ENCODE measurements around the gene PLXNA1. TPM values are rescaled to one million over a fixed set of nuclear protein-coding genes. Genes with fewer than 3 reads are reported as not detected.
A peak's percentile ranks its signal among the peaks of the same experiment; 100 is the strongest.

Gene PLXNA1
- total RNA-seq, 2 donors from 2014 or later: 2.1 to 7.6 TPM

DNA sequence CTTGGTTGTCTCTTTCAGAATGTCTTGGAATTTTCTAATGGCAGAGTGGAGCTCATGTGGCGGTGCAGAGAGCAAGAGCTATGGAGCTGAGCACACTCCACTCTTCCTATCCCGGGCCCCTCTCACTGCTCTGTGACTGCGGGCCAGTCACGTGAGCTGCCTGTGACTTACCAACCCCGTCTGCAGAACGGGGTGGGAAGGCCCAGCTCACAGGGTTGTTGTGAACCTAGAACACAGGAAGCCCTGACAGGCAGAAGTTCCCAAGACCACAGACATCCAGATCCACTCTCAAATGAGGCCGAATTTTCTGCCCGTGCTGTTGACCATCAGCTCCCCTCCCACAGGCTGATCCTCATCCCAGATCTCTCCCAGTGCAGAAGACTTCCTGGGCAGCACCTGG lies 35.5 kb upstream of the PLXNA1 start:
- Mint-ChIP-seq H3K27ac (peak overlapping the region in 1 of 2 donors; percentile 46), H3K9me3 (no peaks in the 10 kb centered on the region), H3K36me3 (no peaks in the 10 kb centered on the region)
- DNase-seq (ENCODE audit: low spot score in 2 of 2) (no peak), ATAC-seq (no peak)

DNA sequence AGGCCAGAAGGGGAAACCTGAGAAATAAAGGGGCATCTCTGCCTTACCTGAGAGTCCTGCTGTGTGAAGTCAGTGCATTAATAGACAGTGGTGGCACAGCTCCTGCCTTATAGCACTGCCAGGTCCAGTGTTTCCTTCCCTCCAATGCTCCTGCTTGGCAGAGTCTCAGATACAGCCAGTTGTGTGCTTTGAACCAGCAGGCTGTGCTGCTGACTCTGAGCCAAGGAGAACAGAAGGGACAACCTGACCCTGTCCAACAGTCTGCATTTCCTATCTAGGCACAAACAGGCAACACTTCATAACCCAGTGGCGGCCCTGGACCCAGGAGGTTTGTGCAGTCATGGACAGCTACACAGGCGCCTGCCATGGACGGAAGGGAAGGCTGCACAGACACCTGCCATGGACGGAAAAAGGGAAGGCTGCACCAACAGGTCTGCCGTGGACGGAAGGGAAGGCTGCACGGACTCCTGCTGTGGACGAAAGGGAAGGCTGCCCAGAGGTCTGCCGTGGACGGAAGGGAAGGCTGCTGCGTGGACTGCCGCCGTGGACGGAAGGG lies 33.9 kb upstream of the PLXNA1 start:
- Mint-ChIP-seq H3K9me3 (no peaks in the 10 kb centered on the region), H3K27ac (no peak overlapping the region), H3K36me3 (no peaks in the 10 kb centered on the region)
- ATAC-seq (no peak), DNase-seq (ENCODE audit: low spot score in 2 of 2) (no peak)

GRCh38 chr3:126951561-126951960 lies 31.4 kb upstream of the PLXNA1 start:
- ATAC-seq (no peak), DNase-seq (ENCODE audit: low spot score in 2 of 2) (no peak)
- no peak overlapping the region for H3K27ac Mint-ChIP-seq
- H3K9me3 Mint-ChIP-seq: no peaks in the 10 kb centered on the region
- no peaks in the 10 kb centered on the region for H3K36me3 Mint-ChIP-seq

GRCh38 chr3:126952261-126952982 lies 30.5 kb upstream of the PLXNA1 start:
- no peak for DNase-seq (ENCODE audit: low spot score in 2 of 2)
- no peak for ATAC-seq
- Mint-ChIP-seq H3K36me3 (no peaks in the 10 kb centered on the region), H3K9me3 (no peaks in the 10 kb centered on the region), H3K27ac (no peak overlapping the region)

- ATAC-seq: no peak
- no peaks in the 10 kb centered on the region for H3K9me3 Mint-ChIP-seq
- DNase-seq (ENCODE audit: low spot score in 2 of 2): no peak
- peak overlapping the region in 1 of 2 donors; percentile 55 for H3K27ac Mint-ChIP-seq
- H3K36me3 Mint-ChIP-seq: no peaks in the 10 kb centered on the region
Measured at GRCh38 chr3:126952983-126953660, 29.8 kb upstream of the PLXNA1 start.

GRCh38 chr3:126954141-126954842 lies 28.6 kb upstream of the PLXNA1 start:
- no peaks in the 10 kb centered on the region for H3K36me3 Mint-ChIP-seq
- ATAC-seq (peak; percentile 58 to 98), DNase-seq (ENCODE audit: low spot score in 2 of 2) (no peak)
- no peak overlapping the region for H3K27ac Mint-ChIP-seq
- H3K9me3 Mint-ChIP-seq: no peaks in the 10 kb centered on the region

DNA sequence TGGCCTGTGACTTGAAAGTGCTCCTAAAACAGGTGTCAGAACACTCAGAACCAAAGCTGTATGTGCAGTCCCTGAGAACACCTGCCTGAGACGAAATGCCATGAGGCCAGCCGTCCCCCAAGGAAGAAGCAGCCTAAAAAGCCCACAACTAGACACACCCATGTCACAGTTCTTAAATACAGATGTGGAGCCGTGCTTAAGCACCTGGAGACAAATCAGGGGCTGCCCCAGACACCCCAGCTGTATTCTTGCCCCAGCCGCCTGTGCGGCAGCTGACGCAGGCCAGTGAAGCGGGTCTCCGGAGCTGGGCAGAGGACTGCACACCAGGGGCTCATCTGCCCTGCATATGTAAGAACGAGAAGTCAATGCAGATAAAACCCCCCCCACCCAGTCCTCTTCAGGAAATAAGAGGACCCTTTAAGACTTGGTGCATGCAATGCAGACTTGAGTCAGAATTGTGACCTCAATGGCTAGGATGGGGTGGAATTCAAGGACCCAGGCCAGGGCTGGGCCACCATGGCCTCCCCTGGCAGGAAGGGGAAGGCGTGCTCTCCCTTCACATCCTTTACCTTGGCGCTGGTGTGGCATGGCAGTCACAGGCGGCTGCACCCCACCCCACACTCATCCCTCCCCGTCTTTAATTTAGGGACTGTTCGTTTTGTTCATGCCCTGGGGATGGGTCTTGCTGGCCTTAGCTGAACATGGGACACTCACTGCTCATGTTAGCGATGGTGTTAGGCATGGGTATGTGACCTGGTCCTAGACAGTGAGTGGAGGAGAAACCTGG lies 27.7 kb upstream of the PLXNA1 start:
- H3K36me3 Mint-ChIP-seq: no peaks in the 10 kb centered on the region
- H3K9me3 Mint-ChIP-seq: no peaks in the 10 kb centered on the region
- no peak overlapping the region for H3K27ac Mint-ChIP-seq
- DNase-seq (ENCODE audit: low spot score in 2 of 2) (no peak), ATAC-seq (no peak)

GRCh38 chr3:126956361-126956760 lies 26.6 kb upstream of the PLXNA1 start:
- no peaks in the 10 kb centered on the region for H3K9me3 Mint-ChIP-seq
- ATAC-seq: no peak
- DNase-seq (ENCODE audit: low spot score in 2 of 2): no peak
- H3K36me3 Mint-ChIP-seq: no peaks in the 10 kb centered on the region
- H3K27ac Mint-ChIP-seq: no peak overlapping the region

- DNase-seq (ENCODE audit: low spot score in 2 of 2) (no peak), ATAC-seq (no peak)
- Mint-ChIP-seq H3K9me3 (no peaks in the 10 kb centered on the region), H3K27ac (no peak overlapping the region), H3K36me3 (no peaks in the 10 kb centered on the region)
Measured at GRCh38 chr3:126956866-126957650, 25.9 kb upstream of the PLXNA1 start.

- ATAC-seq (no peak), DNase-seq (ENCODE audit: low spot score in 2 of 2) (no peak)
- H3K36me3 Mint-ChIP-seq: no peaks in the 10 kb centered on the region
- no peaks in the 10 kb centered on the region for H3K9me3 Mint-ChIP-seq
- no peak overlapping the region for H3K27ac Mint-ChIP-seq
Measured at GRCh38 chr3:126957776-126958637, 24.9 kb upstream of the PLXNA1 start.

DNA sequence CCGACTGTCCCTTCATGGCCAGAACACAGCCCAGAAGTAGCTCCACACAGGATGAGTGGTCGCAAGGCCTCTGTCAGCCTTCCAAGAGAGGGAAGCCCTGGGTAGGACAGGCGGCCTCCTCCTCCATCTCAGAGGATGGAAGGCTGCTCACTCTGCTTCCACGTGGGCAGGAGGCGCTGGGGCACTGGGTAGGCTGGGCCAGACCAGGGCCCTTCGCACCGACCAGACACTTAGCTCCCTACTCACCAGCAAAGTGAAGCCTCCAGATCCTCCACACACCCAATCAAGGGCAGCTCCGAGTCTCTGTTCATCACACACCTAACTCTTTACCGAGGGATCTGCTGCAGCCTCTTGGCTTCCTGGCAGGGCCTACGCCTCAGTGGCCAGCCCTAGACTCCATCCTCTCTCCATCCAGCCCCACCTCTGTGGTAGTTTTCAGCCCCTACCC lies 24.3 kb upstream of the PLXNA1 start:
- no peak for ATAC-seq
- Mint-ChIP-seq H3K9me3 (no peaks in the 10 kb centered on the region), H3K27ac (peak overlapping the region in 1 of 2 donors; percentile 80), H3K36me3 (no peaks in the 10 kb centered on the region)
- no peak for DNase-seq (ENCODE audit: low spot score in 2 of 2)

DNA sequence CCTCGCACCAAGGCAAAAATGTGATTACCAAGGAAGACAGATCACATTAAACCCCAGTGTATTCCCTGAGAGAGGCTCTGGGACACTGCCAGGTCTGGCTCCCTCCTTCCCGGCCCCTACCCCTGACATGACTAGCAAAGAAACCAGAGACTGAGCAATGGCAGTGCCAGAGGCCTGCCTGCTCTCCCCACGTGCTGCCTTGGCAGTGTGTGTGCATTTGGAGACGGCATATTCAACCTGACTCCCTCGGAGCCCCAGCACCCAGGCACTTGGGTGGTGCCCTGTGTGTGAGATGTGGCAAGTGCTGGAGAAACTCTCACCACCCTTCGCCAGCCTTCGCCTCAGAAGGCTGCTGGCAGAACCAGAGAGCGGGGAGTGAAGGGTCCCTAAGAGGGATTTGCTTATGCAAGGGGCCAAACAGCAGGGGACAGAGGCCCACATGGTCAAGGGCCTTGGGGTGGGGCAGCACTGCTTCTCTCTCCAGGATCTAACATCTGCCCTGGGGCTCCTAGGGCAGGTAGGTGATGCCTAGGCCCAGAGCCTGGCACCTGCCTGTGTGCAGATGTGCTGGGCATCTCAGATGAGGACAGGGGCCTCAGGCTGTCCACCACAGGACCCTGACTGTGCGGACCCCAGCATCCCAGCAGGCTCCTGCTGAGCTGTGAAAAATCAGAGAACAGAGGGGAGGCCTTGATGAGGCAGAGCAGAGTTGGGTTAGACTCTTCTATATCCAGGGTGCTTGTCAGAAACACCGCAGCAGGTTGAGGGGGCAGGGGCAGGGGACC lies 23.6 kb upstream of the PLXNA1 start:
- no peaks in the 10 kb centered on the region for H3K36me3 Mint-ChIP-seq
- ATAC-seq (no peak), DNase-seq (ENCODE audit: low spot score in 2 of 2) (no peak)
- H3K27ac Mint-ChIP-seq: peak overlapping the region in 1 of 2 donors; percentile 80
- no peaks in the 10 kb centered on the region for H3K9me3 Mint-ChIP-seq

- DNase-seq (ENCODE audit: low spot score in 2 of 2) (no peak), ATAC-seq (no peak)
- Mint-ChIP-seq H3K36me3 (no peaks in the 10 kb centered on the region), H3K9me3 (no peaks in the 10 kb centered on the region), H3K27ac (peak overlapping the region in 1 of 2 donors; percentile 79)
Measured at GRCh38 chr3:126959921-126960603, 22.9 kb upstream of the PLXNA1 start.

GRCh38 chr3:126960604-126960995 lies 22.3 kb upstream of the PLXNA1 start:
- no peak for ATAC-seq

More at GRCh38 chr3:126960604-126960995, 22.3 kb upstream of the PLXNA1 start:
- no peaks in the 10 kb centered on the region for H3K36me3 Mint-ChIP-seq
- DNase-seq (ENCODE audit: low spot score in 2 of 2): no peak
- no peaks in the 10 kb centered on the region for H3K9me3 Mint-ChIP-seq
- peak overlapping the region in 1 of 2 donors; percentile 79 for H3K27ac Mint-ChIP-seq

All from activated naive CD4-positive, alpha-beta T cell treated with anti-CD3 and anti-CD28 coated beads, Interleukin-2, amount 50 U/mL, for 72 hours (primary cell).